Body of pancreas (tissue), 4 donors: Measurements from ENCODE around the gene ARMH2.

Source experiments
- CTCF ChIP-seq, 7 experiments: fragments of 450-650 bp in 4 of 7; fragments of 200-600 bp in 3 of 7; sonication (generic) in 3 of 7; IDR thresholded peaks; one replicate each; pipeline ENCODE4 v1.5.1; 2016 to 2019; ENCODE audit warnings: antibody characterized with exemption in 7 of 7
- POLR2A ChIP-seq, 3 donors: fragments of 450-650 bp; IDR thresholded peaks; one replicate each; pipeline ENCODE4 v1.6.1; 2016; ENCODE audit warnings: antibody characterized with exemption in 3 of 3, mild to moderate bottlenecking in 2 of 3

GRCh38 chr6:24752503-24752902, 46.2 kb downstream of the ARMH2 start:
- TF ChIP-seq CTCF (IDR thresholded peaks at IDR 0.05) (no peak), POLR2A (IDR thresholded peaks at IDR 0.05) (no peak)
